Right kidney (tissue), 9 donors: Measurements from ENCODE around the gene NDUFS7.
A peak's percentile ranks its signal among the peaks of the same experiment; 100 is the strongest.

Experiments
- DNase-seq: peaks from one replicate; pipeline ENCODE4 v3.0.0-alpha.2; 2016
- long read RNA-seq, 8 donors: transcript quantifications; one replicate each; lab custom pipeline, GENCODE V29; 2026

The NDUFS7 gene
- long read RNA-seq, donor 1, transcript NDUFS7-217 (1 exons, 3,743 nt), result minor isoform, 7 of 140 reads
- long read RNA-seq, donor 1, transcript NDUFS7-201 (8 exons, 1,039 nt), result major isoform, 85 of 140 reads
- long read RNA-seq, donor 1, transcript NDUFS7-202 (7 exons, 2,818 nt), result minor isoform, 7 of 140 reads
- long read RNA-seq, donor 1, partial matches to known transcripts, result 32 of 140 reads
- long read RNA-seq, donor 1, other reads (novel, unspliced or antisense), result 5 of 140 reads
- long read RNA-seq, donor 2, transcript NDUFS7-217 (1 exons, 3,743 nt), result minor isoform, 5 of 74 reads
- long read RNA-seq, donor 2, transcript NDUFS7-201 (8 exons, 1,039 nt), result major isoform, 53 of 74 reads
- long read RNA-seq, donor 2, partial matches to known transcripts, result 9 of 74 reads
- long read RNA-seq, donor 2, other reads (novel, unspliced or antisense), result 6 of 74 reads
- long read RNA-seq, donor 3, transcript NDUFS7-201 (8 exons, 1,039 nt), result major isoform, 27 of 41 reads
- long read RNA-seq, donor 3, partial matches to known transcripts, result 7 of 41 reads
- long read RNA-seq, donor 3, other reads (novel, unspliced or antisense), result 0 of 41 reads
- long read RNA-seq, donor 4, transcript NDUFS7-201 (8 exons, 1,039 nt), result major isoform, 49 of 89 reads
- long read RNA-seq, donor 4, transcript NDUFS7-217 (1 exons, 3,743 nt), result minor isoform, 20 of 89 reads
- long read RNA-seq, donor 4, partial matches to known transcripts, result 14 of 89 reads
- long read RNA-seq, donor 4, other reads (novel, unspliced or antisense), result 6 of 89 reads
- long read RNA-seq, donor 5, transcript NDUFS7-217 (1 exons, 3,743 nt), result minor isoform, 9 of 103 reads
- long read RNA-seq, donor 5, transcript NDUFS7-201 (8 exons, 1,039 nt), result major isoform, 78 of 103 reads
- long read RNA-seq, donor 5, partial matches to known transcripts, result 13 of 103 reads
- long read RNA-seq, donor 5, other reads (novel, unspliced or antisense), result 0 of 103 reads
- long read RNA-seq, donor 6, transcript NDUFS7-201 (8 exons, 1,039 nt), result major isoform, 57 of 96 reads
- long read RNA-seq, donor 6, transcript NDUFS7-217 (1 exons, 3,743 nt), result minor isoform, 7 of 96 reads
- long read RNA-seq, donor 6, partial matches to known transcripts, result 30 of 96 reads
- long read RNA-seq, donor 6, other reads (novel, unspliced or antisense), result 0 of 96 reads
- long read RNA-seq, donor 7, result 0 reads
- long read RNA-seq, donor 8, transcript NDUFS7-217 (1 exons, 3,743 nt), result minor isoform, 10 of 87 reads
- long read RNA-seq, donor 8, transcript NDUFS7-201 (8 exons, 1,039 nt), result major isoform, 43 of 87 reads
- long read RNA-seq, donor 8, partial matches to known transcripts, result 26 of 87 reads
- long read RNA-seq, donor 8, other reads (novel, unspliced or antisense), result 5 of 87 reads

DNA sequence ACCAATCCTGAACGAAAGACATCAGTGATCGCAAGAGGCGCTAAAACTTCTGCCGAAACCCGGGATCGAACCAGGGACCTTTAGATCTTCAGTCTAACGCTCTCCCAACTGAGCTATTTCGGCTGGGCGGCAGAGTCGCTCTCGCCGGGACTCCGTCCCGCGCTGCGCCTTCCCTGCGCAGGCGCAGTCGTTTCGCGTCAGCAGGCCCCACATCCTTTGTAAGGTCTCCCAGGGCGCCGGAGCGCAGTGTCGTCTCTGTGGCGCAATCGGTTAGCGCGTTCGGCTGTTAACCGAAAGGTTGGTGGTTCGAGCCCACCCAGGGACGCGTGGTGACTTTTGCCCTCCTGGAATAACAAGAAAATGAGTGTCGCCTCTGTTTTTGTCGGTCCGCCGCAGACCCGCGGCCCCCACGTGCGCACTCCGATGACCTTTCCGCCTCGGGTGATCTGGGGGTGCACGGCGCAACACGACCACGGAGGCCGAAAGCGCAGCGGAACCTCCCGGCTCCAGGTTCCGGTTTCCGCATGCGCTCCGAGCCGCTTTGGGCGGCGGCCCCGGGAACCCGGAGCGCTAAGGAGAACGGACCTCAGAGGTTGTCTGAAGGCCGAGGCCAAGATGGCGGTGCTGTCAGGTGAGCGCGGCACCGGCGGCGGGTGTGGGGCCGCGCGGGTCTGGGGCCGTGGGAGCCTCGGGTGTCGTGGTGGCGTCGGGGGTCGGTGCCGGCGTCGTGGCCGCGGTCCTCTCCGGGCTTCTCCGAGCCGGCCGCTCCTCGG lies at the start of gene NDUFS7:
NDUFS7 (plus strand) TSS at position 596 of the 773 bp plus-strand sequence; CDS start at position 616, 20 bp downstream.
- DNase-seq, result peak; percentile 96

DNA sequence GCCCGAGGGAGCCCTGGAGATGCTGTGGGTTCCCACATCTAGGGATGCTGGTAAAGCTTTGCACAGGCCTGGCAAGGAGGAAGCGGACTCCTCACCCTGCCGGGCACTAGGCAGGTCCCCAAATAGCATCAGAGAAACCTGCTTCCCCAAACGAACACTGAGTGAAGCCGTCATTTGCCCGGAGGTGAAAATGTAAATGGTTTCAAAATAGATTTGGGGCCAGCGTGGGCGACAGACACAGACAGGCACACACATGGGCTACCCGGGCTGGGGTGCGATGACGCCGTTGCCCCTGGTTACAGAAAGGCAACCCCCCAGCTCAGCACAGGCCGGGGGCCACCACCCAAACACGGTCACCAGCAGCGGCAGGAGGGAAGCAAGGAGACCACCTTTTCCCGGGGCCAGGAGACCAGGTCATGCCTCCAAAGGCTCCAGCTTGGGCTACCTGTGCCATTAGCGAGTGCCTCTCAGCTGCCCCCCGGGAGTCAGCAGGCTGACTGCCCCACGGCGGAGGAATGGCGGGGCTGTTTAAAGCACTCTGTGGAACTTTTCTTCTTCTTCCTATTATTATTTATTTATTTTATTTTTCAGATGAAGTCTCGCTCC lies 47.5 kb upstream of the NDUFS7 start:
- DNase-seq, result no peak

DNA sequence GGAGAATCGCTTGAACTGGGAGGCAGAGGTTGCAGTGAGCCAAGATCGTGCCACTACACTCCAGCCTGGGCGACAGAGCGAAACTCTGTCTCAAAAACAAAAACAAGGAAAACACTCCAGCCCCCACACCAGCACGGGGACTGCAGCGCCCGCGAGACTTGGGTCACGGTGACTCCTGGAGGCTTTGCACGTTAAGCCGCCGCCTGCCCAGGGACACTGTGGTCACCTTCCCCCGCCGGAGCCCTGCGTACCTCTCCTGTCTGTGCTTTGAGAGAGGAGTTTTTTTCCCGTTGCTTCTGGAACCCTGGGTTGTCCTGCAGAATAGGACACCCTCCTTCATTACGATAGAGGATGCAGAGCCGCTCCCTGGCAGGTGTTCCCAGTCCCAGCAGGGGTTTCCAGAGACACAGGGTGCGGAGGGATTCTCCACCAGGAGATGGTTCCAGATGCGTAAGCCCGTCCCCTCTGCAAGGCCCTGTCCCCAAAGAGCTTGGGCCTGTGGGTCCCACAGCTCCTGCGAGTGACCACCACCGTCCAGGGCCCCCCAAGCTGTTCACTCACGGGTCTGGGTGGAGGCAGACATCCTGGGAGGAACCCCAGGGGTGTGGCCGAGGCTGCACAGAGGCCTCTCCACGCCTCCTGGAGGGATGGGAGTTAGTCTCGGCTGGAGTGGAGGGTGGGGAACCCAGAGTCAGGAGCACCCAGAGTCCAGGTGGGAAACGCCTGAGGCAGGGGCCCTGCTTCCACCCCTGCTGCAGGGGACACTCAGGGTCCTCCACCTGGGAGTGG lies 42.8 kb upstream of the NDUFS7 start:
- no peak for DNase-seq

DNA sequence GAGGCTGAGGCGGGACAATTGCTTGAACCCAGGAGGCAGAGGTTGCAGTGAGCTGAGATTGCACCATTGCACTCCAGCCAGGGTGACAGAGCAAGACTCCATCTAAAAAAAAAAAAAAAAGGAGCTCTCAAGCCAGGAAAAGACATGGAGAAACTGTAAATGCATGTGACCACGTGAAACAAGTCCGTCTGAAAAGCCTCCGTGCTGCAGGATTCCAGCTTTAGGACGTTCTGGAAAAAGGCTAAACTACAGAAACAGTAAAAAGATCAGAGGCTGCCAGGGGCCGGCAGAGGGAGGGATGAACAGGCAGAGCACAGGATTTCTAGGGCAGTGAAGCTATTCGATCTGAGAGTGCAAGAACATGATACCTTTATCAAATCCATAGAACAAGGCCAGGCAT lies 40.7 kb upstream of the NDUFS7 start:
- DNase-seq, result no peak

DNA sequence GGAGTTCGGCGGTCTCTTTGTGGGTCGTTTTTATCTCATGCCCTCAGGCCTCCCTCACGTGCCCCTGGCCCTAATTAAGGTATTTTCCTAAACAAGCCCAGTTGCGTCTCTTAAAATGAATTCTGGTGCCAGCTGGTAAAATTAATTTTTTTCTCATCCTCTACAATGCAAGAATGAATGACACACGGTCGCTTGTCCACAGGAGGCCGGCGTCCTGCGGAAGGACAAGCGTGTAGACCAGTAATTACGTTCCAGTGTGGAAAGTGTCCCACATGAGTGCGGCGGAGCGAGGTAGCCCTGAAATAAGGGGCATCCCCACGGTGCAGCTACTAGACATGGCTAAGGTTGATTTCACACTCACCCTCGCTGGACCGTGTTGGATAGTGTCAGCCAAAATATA lies 34.5 kb upstream of the NDUFS7 start:
- DNase-seq, result no peak

DNA sequence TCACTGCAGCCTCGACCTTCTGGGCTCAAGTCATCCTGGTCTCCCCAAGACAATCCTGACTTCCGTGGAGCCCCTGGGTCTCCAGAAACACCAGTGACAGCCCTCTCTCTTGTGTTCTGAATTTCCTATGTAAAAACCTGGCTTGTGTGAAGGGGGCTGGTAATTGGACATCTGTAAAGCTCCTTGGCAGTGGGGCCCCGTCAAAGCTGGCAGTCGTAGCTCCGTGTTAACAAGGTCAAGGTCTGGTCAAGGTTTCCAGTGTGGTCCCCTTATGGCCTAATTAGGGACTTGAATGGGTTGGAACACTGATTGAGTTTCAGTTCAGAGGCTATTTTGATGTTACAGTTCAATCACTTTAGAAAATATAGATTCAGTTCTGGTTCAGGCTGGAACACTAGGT lies 32.8 kb upstream of the NDUFS7 start:
- DNase-seq, result no peak

DNA sequence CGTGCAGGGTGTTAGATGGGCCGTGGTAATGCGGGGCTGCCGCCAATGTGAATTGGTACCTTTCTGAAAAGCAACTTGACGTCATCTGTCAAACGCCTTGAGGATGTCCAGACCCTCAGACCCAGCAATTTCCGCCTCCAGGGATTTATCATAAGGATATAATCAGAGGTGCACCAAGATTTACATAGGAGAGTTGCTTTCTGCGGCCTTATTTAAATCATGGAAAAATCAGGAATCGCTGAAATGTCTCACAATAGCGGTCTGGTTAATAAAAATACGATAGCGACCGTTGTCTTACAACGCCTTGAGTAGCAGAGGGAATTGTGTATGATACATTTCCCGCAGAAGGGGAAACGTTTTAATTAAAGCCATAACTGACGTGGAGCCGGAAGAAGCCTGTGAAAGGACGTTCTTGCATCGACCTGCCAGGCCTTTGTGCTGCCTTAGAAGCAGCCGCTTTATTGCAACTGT lies 32.3 kb upstream of the NDUFS7 start:
- no peak for DNase-seq

DNA sequence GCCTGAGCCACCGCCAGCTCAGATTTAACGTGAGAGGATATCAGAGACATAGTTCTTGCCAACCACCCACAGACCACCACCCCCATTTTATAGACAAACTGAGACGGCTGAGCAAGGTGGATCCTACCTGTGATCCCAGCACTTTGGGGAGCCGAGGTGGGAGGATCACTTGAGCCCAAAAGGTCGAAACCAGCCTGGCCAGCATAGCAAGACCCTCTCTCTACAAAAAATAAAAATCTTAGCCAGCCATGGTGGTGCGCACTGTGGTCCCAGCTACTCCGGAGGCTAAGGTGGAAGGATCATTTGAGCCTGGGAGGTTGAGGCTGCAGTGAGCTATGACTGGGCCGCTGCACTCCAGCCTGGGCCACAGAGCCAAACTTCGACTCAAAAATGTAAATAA lies 30.6 kb upstream of the NDUFS7 start:
- DNase-seq, result no peak

DNA sequence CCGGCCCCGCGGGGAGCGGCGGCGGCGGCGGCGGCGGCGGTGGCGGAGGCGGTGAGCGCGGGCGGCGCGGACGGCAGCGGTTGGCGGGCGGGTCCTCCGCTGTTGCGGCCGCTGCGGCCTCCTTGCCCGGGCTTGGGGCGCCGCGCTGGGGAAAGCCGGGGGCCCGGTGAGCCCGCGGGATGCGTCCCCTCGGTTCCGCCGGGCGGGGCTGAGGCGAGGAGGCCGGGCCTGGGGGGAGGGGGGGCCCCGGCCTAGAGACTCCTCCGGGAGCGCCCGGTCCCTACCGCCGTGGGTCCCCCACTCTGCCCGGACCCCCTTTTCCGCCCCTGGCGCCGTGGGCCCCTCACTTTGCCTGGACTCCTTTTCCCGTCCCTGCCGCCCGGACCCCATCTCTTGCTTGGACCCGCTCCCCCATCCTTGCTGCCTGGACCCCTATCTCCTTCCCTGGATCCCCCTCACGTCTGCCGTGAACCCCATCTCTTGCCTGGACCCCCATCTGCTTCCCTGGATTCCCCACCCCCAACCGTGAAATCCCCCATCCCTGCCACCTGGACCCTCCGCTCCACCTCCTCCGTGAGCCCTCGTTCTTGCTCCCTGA lies 28.6 kb upstream of the NDUFS7 start:
- no peak for DNase-seq

DNA sequence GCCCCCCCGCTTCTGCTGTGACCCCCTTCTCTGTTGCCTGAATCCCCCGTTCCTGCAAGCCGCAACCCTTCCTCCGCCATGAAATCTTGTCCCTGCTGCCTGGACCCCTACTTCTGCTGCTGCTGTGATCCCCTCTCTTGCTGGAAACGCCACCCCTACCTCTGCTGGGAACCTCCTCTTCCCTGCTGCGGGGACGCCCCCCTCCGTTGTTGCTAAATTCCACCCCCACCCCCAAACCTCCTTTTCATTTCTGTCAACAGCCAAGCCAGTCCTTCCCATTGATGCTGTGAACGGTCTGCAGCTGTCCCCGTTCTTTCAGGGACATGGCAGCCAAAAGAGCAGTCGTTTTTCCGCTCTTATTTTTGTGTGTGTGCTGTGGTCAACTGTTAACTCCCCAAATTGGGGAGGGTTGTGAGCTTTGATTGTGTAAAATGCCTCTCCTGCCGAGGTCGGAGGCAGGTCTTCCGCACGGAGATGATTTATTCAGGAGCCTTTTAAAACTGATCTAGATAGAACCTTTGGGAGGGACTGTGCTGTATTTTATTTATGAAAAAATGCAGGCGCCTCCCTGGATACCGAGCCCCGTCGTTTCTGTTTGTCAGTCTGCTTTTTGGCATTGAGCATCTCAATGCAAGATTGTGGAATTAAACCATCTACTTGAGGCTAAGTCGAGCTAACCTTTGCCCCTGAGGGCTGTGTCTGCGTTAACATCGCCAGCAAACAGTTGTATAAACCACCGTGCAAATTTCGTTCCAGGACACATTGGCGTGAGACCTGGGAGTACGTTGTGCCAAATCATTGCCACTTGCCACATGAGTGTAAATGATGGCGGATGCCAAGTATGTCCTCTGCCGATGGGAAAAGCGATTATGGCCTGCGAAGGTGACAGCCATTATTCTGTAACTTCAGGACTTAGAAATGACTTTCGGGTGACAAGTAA lies 27.9 kb upstream of the NDUFS7 start:
- DNase-seq, result peak; percentile 50

DNA sequence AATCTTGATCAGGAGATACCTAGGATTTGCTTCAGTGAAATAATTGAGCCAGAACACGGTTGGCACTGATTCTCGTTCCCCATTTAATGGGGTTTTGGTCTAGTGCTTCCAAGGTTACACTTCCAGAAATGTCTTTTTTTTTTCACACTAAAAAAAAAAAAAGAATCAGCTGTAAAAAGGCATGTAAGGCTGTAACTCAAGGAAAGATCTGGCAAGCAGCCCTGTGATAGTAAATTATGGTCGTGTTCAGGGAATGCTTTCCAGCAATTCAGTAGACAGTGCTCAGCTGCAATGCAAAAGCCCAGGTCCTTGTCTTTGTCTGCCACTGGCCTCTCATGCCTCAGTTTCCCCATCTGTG lies 27.2 kb upstream of the NDUFS7 start:
- no peak for DNase-seq

DNA sequence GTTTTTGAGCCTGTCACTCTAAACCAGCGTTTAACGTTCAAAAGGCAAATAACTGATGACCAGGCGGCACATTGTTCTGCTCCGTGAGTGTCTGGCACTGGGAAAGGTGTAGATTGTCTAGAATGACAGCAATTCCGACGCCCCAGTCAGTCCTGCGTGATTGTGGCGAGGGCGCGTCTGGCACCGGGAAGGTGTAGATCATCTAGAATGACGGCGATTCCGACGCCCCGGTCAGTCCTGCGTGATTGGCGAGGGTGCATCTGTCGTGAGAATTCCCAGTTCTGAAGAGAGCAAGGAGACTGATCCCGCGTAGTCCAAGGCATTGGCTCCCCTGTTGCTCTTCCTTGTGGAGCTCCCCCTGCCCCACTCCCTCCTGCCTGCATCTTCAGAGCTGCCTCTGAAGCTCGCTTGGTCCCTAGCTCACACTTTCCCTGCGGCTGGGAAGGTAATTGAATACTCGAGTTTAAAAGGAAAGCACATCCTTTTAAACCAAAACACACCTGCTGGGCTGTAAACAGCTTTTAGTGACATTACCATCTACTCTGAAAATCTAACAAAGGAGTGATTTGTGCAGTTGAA lies 26.1 kb upstream of the NDUFS7 start:
- DNase-seq, result no peak

DNA sequence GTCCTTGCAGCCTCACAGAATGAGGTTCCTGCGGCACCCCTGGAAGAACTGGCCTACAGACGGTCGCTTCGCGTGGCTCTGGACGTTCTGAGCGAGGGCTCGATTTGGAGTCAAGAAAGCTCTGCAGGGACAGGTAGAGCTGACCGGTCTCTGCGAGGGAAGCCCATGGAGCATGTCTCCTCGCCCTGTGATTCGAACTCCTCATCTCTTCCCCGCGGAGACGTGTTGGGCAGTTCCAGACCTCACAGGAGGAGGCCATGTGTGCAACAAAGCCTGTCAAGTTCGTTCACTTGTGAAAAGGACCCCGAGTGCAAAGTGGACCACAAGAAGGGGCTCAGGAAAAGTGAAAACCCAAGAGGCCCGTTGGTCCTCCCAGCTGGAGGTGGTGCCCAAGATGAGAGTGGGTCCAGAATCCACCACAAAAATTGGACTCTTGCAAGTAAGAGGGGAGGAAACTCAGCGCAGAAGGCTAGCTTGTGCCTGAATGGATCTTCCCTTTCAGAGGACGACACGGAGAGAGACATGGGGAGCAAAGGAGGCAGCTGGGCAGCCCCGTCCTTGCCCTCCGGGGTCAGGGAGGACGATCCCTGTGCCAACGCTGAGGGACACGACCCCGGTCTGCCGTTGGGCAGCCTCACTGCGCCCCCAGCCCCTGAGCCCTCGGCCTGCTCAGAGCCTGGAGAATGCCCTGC lies 23.4 kb upstream of the NDUFS7 start:
- no peak for DNase-seq

DNA sequence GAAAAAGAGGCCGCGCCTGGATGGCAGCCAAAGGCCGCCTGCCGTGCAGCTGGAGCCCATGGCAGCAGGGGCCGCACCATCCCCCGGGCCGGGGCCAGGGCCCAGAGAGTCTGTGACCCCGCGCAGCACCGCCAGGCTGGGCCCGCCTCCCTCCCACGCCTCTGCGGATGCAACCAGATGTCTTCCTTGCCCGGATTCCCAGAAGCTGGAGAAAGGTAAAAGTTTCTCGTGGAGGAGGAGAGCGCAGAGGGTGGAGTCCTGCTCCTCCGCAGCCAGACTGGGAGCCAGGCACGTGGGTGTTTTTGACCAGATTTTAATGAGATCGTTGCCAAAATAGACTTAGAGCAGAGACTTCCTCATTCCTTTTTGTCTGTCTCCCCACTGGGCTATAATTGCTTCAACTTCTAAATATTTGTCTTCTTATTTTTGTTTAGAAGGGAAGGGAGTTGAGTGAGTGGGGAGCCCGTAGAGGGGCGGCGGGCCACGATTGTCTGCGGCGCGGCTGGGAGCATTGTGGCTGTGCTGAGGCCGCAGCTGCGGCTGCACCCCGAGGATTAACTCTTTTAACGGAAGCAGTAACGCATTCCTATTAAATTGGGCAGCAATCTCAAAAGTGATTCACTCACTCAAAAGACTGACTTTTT lies 22.8 kb upstream of the NDUFS7 start:
- DNase-seq, result peak; percentile 77

DNA sequence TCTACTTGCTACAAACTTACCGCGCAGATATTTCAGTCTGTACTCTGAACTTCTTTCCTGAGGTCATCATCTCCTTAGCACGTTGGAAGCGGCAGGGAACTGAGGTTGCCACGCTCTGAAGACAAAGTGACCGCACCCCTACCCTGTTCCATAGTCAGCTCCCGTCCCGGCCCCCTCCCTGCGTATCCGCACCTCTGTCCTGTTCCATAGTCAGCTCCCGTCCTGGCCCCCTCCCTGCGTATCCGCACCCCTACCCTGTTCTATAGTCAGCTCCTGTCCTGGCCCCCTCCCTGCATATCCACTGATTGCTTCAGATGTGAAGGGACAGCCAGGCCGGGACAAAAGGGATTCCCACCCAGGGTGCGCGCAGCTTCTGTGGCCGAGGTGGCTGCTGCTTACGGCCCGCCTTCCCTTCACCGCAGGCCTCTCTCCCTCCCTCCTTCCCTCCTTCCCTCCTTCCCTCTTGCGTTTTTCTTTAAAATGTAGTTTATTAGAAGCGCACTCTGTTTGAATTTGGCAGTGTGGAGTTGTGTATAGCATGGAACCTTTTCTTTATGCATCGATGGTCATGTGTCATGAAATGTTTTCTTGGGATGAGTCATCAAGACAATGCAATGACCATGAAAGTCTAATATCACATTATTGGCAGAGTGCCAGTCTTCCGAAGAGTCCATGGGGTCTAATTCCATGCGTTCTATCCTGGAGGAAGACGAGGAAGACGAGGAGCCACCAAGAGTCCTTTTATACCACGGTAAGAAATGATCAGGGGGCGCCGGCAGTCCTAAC lies 21.9 kb upstream of the NDUFS7 start:
- no peak for DNase-seq
